AG09309 (cell line): ENCODE measurements around the gene RAB17.

Experiments used
- DNase-seq: peaks from one replicate; pipeline ENCODE4 v3.0.0-alpha.2; 2010; ENCODE audit warnings: low read depth
- H3K4me3 ChIP-seq: 2 replicates; pipeline ENCODE4 v1.5.1; 2011; ENCODE audit warnings: mild to moderate bottlenecking, low read depth, low read length, moderate library complexity; ENCODE audit not compliant: control insufficient read depth
- CTCF ChIP-seq: IDR thresholded peaks from 2 replicates; pipeline ENCODE4 v1.5.1; 2011; ENCODE audit warnings: mild to moderate bottlenecking, low read depth, low read length, inconsistent platforms; ENCODE audit not compliant: insufficient read depth, control insufficient read depth; ENCODE audit errors: missing control alignments

Gene RAB17

DNA sequence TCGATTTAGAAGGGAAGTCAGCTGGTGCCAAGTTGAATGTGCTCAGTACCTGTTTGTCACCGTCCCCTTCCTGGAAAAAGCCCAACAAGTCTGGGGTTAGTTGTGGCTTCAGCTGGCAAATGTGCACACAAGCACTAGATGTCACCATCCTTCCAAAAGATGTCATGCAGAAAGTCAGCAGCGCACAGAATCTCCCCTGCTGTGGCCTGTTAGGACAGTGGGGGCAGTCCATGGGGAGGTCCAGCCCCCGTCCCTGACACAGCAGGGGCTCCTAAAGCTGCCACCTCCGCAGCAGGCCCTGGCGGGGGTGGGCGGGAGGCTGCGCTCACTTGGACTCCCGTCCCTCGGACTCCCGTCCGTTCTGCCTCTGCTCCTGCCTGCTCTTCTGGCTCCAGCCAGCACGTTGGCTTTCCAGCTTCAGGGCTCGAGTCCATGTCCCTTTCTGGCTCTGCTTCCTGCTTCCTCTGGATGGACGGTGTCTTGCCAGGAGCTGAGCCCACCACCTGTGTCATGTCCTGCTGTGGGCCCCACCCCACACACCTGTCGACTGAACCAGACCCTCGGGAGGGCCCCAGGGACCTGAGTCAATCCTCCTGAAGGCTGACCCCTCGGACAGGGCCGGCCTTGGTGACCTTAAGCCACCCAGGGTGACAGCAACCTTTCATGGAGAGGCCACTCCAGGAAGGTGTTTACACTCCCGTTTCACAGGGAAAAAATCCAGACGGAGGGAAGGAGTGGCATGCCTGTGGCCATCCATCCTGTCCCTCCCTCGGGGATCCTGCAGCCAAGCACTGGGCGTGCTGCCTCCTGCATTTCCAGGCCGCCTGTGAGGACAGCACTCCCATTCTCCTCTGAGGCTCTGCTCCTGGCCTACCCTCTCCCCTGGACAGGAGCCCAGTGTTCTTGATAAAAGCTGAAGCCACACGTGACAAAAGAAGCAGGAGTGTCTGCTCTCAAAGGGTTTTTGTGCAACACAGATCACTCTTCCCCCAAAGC, 8.5 kb downstream of the RAB17 start:
- peak; percentile 25 for DNase-seq
- peak; percentile 60 for TF ChIP-seq CTCF
- peak overlapping the region; percentile 32 for H3K4me3 ChIP-seq

DNA sequence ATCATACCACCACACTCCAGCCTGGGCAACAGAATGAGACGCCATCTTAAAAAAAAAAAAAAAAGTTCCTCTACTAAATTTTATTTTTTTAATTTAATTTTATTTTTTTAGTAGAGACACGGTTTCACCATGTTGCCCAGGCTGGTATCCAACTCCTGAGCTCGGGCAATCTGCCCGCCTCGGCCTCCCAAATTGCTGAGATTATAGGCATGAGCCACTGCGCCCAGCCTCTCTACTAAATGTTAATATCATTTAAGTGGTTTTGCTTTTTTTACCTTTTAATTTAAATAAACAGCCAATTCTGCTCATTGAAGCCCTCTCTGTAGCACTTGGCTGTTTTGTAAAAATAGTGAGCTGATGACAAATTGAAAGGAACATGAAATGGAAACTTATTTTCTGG, 9.2 kb downstream of the RAB17 start:
- no peak for DNase-seq
- H3K4me3 ChIP-seq, result no peak overlapping the region
- no peak for TF ChIP-seq CTCF

GRCh38 chr2:237577956-237578870, 12.3 kb downstream of the RAB17 start:
- no peak for DNase-seq
- TF ChIP-seq CTCF, result no peak
- H3K4me3 ChIP-seq, result no peak overlapping the region

DNA sequence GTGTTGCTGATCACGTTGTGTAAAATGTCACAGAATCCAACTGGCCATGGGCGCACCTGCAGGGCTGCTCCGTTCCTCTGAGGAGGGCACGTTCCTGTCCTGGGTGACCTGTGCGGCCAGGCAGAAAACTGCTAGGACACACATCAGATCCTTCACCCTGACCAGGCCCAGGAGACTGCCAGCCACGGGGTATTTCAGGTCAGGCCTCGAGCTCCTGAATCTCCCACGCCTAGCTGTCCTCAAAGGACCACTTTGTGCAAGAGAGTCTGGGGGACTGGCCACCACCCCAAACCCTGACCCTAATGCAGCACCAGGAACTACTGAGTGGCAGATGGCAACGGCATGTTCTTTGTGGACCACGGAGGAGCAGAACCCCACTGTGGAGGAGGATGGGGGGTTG, 13.1 kb downstream of the RAB17 start:
- TF ChIP-seq CTCF, result no peak
- H3K4me3 ChIP-seq, result no peak overlapping the region

GRCh38 chr2:237576974-237577373, 13.6 kb downstream of the RAB17 start:
- H3K4me3 ChIP-seq, result no peak overlapping the region
- no peak for TF ChIP-seq CTCF
- DNase-seq, result no peak

More for the DNA sequence above, 13.1 kb downstream of the RAB17 start:
- no peak for DNase-seq
